ENCODE measurements around the gene CENPL. TPM values are rescaled to one million over a fixed set of nuclear protein-coding genes. Genes with fewer than 3 reads are reported as not detected.
"Not testable (repeated sequence)": the region's sequence is repeated elsewhere in the genome, so short reads cannot be mapped to it uniquely, and the experiment has no call there.

The CENPL gene
- total RNA-seq: 8.4 TPM
- long read RNA-seq, partial matches to known transcripts: 6 of 29 reads
- long read RNA-seq, other reads (novel, unspliced or antisense): 17 of 29 reads

GRCh38 chr1:173824315-173825081 lies at the start of gene CENPL, which contains the start of gene DARS2:
Gene CENPL (minus strand): TSS chr1:173824883. CDS start chr1:173811299, 13,584 bp downstream.
Gene DARS2 (plus strand): TSS chr1:173824673. CDS start chr1:173825230, 557 bp downstream.
- peak; percentile 98 for DNase-seq (ENCODE audit: low spot score)

DNA sequence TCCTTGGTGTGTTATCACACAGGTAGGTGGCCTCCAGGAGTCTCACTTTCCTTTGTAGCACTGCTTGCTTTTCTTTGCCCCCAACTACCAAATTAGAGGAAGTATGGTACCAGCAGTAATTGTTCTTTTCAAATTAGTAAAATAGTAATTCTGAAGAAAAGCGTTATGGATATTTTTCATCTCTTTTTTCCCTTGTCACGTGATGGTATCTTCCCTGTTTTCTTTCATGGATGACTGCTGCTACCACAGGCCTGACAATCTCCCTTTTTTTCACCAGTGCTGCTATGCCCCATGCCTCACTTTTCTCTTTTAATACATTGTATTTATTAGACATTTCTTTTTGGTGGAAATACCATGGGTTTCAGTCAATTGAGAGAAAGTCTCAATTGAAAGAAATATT lies 46.8 kb upstream of the CENPL start:
- DNase-seq (ENCODE audit: low spot score): no peak

DNA sequence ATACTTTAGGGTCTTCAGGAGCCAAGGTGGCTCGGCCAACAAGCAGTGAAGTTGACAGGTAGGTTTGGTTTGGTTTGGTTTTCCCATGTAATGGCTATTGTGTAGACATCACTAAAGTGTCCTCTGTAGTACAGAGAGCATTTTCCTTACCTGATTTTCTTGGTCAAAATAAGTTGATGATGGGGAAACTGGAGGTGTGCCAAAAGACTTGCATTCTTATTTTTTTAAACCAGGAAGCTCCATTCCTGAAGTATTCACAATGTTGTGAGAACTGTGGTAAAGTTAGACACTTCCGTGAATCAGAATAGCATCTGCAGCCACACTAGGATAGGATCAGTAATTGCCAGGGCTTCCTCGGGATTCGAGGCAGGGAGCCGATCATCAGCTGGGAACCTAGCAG lies 46.4 kb upstream of the CENPL start:
- no peak for DNase-seq (ENCODE audit: low spot score)

GRCh38 chr1:173870252-173871075 lies 45.8 kb upstream of the CENPL start:
- DNase-seq (ENCODE audit: low spot score): no peak

GRCh38 chr1:173869021-173869359 lies 44.3 kb upstream of the CENPL start:
- no peak for DNase-seq (ENCODE audit: low spot score)

DNA sequence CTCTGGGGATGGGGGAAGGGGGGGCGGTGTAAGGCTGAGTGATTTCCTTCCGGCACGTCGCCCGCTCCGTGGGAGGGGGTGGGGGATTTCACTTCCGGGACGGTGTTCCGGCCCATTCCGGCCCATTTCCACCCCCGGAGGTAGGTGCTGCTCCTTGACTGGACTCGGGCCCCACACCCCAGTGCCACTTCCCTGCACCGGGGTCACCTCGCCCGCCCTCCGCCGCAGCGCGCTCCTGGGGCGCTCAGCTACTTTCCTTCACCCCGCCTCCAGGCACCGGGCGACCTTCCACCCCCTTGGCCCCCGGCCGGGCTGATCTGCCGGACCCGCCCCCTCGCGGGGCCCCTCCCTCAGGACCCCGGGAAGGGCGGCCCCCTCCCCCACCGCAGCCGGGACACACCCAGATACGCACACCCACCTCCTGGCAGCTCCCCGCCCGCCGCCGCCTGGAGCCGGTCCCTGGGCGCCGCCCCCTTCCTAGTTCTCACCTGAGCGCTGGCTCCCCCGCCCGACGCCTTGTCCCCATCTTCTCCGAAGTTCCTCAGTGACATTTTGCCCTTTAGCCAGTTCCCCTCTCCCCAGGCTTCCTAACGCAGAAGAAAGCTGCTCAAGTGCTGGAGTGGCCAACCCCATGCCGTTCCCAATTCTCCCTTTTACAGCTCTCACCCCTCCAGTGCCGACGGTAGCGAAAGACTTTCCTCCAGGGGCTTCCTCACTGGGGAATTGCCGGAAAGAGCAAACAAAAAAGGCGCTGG lies 43.8 kb upstream of the CENPL start, which contains the start of gene ZBTB37:
ZBTB37 (plus strand) TSS at position 115 of the 755 bp plus-strand sequence. CDS start 1,846 bp downstream, outside the sequence.
- DNase-seq (ENCODE audit: low spot score): peak; percentile 96

DNA sequence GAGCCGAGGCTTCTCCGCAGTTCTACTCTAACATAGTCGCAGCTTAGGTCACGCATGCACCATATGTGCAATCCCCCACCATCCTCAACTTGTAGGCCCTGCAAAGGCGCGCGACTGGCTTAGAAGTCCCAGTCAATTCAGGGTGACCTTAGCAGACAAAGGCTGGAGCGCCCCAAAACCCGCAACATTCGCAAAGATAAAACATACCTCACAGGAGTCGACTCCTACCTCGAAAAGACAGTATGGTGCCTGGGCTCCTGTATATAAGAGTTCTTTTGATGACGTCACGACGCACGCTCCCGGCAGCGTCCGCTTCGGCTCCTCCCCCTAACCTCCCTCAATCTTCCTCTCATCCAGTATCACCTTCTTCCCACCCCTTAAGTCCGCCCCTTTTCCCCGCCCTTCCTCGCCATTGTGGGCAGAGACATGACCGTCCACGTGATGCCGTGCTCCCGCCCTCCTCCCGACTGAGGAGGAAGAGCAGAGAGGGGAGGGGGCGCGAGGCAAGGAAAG lies 43.1 kb upstream of the CENPL start, which contains the start of gene GAS5:
GAS5 (minus strand) TSS at position 237 of the 513 bp plus-strand sequence.
- DNase-seq (ENCODE audit: low spot score): peak; percentile 99

DNA sequence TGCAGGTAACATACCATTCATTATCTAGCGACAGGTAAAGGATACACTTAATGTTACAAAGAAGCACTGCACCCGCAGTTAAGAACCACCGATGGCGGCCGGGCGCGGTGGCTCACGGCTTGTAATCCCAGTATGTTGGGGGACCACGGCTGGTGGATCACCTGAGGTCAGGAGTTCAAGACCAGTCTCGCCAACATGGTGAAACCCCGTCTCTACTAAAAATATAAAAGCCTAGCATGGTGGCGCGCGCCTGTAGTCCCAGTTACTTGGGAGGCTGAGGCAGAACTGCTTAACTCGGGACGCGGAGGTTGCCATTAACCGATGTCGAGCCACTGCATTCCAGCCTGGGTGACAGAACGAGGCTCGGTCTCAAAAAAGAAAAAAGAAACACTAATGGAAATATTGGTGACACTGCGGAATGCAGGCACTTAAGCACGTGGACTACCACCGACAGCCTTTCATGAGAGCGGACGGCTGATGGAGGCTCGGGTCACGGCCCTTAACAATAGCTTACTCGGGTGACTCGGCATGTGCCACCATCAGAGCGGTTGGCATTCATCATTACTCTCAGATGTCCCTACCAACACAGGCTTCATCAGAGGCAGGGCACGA lies 42.6 kb upstream of the CENPL start:
- DNase-seq (ENCODE audit: low spot score): no peak

- no peak for DNase-seq (ENCODE audit: low spot score)
Measured at GRCh38 chr1:173866413-173867115, 41.9 kb upstream of the CENPL start.

DNA sequence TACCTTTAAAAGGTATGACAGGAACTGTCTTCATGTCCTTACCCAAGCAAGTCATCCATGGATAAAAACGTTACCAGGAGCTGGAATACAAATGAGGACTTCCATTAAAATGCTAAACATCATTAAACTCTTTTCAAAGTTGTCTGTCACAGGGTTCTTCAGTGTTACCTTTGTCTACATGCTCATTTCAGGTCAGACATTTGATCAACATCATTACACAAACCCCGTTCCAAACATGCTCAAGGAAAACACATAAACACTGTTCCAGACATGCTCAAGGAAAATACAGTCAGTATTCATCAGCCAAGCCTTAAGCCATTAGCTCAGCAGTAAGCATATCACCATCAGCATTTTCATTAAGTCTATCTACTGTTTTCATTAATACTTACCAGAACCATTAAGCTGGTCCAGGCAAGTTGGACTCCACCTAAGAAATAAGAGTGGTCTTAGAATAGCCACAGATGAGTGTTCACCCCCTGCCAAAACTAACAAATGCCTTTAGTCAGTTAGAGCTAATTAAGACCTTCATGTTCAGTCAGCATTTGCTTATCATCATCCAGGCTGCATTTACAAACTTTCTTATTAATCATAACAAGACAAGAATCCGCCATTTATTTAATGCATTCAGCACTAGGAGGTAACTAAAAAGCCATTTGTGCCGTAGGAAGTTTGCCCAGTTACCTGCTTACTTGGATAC lies 40.9 kb upstream of the CENPL start:
- DNase-seq (ENCODE audit: low spot score): no peak

DNA sequence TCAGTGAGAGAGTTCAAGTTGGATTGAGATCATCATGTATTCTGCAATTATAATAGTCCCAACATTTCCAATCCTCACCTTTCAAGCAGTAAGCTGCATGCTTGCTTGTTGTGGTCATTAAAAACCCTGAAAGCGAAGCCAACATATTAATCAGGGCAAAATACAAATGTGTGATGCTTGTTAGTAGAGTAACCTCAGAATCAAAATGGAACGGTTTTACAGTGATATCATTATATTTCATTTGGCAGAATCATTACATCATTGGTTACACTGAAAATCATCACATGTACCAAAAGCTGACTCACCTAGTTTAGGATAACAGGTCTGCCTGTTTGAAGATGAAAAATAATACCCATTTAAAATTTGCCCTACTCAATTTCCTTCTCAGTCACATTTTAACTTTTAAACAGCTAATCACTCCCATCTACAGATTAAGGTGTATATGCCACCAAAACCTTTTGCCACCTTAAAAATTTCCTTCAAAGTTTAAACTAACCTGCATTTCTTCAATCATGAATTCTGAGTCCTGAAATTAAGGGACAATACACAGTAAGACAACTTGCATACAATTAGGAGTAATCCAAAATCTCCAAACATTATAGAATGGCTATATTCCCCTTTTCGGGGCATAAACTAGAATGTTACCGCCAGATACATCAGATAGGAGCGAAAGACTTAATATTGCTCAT lies 39.6 kb upstream of the CENPL start:
- DNase-seq (ENCODE audit: low spot score): no peak

DNA sequence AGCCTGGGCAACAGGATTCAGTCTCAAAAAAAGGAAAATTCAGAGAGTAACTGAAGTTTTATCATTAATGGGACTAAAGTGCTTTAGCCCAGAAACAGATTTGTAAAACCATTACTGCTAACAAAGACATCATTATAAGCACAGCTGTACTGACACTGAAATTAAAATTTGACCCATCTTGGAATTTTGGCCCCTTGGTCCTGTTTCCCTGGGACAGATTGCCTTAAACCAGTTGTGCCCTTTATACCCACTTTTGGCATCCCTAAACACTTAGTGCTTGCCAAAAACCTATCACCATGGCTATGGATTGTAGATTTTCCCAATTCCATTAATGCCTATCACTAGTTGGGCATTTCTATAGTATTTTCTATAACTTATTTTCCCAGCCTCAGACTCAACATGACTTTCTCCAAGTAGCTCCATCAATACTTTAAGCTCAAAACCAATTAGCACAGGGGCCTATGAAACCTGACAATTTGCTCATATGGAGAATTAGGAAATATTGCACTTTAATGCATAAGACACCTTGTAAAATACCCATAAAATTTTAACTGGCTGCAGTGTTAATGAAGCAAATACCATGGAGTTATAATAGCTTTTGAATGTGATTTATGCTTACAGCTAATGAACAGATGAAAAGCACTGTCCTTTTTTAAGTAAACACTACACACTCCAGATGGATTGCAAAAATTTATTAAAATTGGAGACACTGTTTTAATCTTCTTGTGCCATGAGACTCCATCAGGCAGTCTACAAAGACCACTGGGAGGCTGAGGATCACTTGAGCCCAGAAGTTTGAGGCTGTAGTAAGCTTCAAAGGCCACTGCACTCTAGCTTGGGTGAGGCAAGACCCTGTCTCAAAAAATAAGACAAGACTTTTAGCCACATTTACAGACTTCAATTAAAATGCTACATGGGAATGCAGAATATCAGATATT lies 38.8 kb upstream of the CENPL start:
- DNase-seq (ENCODE audit: low spot score): no peak

- no peak for DNase-seq (ENCODE audit: low spot score)
Measured at GRCh38 chr1:173862769-173863223, 38.1 kb upstream of the CENPL start.

DNA sequence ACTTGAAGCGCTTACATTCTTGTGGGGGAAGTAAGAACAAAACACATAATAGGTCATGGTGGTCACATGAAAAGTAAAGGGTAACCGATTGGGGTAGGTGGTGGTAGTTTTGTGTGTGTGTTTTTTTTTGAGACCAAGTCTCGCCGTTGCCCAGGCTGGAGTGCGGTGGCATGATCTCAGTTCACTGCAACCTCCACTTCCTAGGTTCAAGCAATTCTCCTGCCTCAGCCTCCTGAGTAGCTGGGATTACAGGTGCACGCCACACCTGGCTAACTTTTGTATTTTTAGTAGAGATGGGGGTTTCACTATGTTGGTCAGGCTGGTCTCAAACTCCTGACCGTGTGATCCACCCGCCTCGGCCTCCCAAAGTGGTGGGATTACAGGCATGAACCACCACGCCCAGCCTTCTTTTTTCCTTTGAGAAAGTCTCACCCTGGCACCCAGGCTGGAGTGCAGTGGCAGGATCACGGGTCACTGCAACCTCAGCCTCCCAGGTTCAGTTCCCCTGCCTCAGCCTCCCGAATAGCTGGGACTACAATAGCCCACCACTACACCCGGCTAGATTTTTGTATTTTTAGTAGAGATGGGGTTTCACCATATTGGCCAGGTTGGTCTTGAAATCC lies 37.6 kb upstream of the CENPL start:
- DNase-seq (ENCODE audit: low spot score): not testable (repeated sequence)

GRCh38 chr1:173861731-173862145 lies 37.1 kb upstream of the CENPL start:
- no peak for DNase-seq (ENCODE audit: low spot score)

DNA sequence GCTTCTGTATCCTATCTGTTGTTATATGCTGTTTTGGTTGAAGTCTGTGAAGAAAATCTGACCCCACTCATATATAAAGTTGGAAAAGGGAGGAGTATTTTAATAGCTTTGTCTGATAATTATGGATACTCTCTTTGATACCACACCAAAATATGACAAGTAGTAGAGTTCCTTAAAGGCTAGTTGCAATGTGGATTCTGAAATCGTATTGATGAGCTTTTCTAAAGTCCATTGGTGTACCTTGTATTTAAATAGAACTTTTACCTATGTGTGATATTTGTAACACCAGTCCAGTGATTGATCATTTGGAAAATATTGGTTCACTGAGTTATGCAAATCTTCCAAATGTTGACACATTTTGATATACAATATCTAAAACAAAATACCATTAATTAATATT lies 35.4 kb upstream of the CENPL start:
- DNase-seq (ENCODE audit: low spot score): no peak

DNA sequence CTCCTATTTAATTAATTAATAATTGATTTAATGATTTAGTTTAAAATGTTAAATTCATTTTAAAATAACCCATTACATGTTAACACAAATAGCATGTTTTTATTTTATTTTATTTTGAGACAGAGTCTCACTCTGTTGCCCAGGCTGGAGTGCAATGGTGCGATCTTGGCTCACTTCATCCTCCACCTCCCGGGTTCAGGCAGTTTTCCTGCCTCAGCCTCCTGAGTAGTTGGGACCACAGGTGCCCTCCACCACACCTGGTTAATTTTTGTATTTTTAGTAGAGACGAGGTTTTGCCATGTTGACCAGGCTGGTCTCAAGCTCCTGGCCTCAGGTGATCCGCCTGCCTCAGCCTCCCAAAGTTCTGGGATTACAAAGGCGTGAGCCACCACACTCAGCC lies 34.9 kb upstream of the CENPL start:
- not testable (repeated sequence) for DNase-seq (ENCODE audit: low spot score)

Measured in mesenteric fat pad (tissue), 1 donor.